NCI-H510A (cell line): ENCODE measurements around the gene NDRG2.

ENCODE experiments used
- DNase-seq: peaks from one replicate; lab custom pipeline; 2025; lab: John Stamatoyannopoulos, UW

Gene NDRG2

GRCh38 chr14:20970647-20970982, 54.2 kb downstream of the NDRG2 start:
- DNase-seq = no peak

DNA sequence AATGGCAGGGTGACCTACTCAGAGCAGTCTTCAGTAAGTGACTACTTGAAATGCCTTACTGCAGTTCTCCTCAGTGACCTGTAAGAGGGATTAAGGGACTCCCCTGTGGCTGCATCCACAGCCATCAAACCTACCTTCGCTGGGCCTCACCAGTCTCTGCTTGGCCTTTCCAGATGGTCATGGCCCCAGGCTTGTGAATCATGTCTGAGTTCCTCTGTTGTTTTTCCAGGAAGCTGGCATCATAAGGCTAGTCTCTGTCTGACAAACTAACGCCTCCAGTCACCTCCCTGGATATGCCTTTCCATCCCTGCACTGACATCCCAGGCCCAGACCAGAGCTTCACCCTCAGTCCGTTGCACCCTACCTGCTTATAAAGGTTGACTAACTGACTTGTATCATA, 55.5 kb downstream of the NDRG2 start:
- DNase-seq = no peak
